AG08396 (cell line): ENCODE results near the gene SYNPO.

ENCODE experiments used
- DNase-seq: peaks from one replicate; pipeline ENCODE4 v3.0.0; 2012; ENCODE audit warnings: low spot score, mixed read lengths

Gene SYNPO, protein sequence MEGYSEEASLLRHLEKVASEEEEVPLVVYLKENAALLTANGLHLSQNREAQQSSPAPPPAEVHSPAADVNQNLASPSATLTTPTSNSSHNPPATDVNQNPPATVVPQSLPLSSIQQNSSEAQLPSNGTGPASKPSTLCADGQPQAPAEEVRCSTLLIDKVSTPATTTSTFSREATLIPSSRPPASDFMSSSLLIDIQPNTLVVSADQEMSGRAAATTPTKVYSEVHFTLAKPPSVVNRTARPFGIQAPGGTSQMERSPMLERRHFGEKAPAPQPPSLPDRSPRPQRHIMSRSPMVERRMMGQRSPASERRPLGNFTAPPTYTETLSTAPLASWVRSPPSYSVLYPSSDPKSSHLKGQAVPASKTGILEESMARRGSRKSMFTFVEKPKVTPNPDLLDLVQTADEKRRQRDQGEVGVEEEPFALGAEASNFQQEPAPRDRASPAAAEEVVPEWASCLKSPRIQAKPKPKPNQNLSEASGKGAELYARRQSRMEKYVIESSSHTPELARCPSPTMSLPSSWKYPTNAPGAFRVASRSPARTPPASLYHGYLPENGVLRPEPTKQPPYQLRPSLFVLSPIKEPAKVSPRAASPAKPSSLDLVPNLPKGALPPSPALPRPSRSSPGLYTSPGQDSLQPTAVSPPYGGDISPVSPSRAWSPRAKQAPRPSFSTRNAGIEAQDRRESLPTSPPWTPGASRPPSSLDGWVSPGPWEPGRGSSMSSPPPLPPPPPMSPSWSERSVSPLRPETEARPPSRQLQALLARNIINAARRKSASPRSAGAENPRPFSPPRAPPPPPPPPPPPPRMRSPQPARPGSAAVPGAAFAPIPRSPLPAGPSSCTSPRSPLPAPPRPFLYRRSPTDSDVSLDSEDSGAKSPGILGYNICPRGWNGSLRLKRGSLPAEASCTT

DNA sequence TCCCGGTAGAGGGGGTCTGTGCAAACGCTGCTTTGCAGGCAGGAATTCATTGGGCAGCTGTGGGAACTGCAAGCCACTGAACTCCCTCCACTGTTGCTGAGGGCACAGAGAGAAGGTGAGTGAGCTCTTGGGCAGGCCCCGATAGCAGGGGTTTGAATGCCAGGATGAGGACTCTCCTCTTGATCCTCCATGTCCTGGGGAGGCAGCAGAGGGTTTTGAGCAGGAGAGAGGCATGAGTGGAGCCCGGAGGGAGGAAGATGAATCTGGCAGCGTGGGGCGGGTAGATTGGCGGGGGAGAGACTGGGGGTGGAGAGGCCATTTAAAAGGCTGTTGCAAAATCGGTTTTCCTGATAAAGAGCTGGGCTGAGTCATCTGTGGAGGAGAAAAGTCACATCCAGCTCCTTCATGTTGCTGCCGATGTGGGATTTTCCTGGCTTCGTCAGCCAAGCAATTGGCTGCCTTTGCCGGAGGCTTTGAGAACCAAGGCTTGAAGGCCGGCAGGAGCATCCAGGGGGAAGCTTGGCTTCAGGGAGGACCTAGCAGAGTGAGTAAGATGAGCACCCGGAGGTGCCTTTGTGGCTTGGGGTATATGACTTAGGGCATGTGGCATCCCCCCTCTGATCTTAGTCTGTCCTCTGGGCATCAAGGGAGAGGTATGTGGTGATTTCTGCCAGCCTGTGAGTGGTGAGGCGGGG lies at the start of gene SYNPO:
TSS of gene SYNPO (plus strand) at position 350 of the 695 bp plus-strand sequence. CDS start 7,616 bp downstream, outside the sequence.
- peak; percentile 77 for DNase-seq

DNA sequence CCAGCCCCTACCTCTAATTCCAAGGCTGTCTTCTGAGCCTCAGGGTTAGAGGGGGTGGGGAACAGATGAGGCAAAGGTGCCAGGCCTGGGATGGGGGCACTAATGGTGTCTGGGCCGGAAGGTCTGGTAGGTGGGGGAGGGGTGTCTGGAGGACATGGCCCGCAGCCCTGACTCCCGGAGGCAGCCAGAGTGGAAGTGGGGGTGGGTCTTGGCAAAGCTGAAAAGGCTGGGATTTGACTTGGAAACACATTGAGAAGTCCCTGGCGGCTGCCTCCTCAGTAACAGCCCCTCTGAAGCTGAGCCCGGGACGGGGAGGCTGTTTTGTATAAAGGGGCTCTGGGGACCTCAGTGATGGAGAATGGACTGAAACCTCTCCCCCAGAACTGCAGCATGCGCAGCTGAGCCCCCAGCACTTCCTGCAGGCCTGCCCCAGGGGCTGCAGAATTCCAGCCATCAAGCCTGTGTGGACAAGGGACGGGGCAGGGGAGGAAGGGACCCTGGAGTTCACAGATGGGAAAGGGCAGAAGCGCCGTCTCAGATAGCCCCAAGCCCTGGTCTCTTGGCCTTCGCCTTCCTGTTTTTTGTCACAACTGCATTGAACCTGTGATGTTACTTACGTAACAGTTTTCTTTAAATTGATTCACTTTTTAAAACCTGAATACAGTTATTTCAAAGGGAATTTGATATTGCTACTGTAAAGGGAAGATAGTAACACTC lies 49.3 kb upstream of the SYNPO start:
- no peak for DNase-seq

DNA sequence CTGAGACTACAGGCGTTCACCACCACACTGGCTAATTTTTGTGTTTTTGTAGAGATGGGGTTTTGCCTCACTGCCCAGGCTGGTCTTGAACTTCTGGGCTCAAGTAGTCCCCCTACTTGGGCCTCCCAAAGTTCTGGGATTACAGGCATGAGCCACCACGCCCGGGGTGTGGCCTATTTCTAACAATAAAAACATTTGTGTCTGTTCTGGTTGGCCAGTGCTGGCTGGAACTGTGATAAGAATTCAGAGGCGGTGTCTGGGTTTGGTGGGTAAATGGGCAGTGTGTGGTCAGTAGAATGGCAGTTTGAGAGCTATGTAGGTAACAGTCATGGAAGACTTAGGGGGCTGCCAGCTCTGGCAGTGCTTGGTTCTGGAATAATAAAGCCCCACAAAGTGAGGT lies 46.9 kb upstream of the SYNPO start:
- DNase-seq = no peak

DNA sequence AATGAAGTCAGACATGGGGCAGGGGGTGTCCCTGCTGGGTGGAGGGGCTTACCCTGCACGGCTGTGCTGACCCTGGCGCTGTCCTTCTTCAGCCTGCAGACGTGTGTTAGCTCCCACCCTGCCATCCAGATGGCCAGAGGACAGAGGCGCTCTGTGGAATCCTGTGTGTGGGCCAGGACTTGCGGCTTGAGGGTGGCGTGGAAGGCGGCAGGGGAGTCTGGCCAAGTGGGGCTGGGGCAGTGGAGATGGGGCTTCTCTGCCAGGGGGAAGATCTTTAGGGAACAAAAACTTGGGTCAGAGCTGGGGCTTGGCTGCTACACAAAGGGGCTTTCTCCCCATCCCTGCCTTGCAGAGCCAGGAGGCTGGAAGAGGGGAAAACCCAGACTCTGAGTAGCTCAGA lies 46.5 kb upstream of the SYNPO start:
- no peak for DNase-seq

DNA sequence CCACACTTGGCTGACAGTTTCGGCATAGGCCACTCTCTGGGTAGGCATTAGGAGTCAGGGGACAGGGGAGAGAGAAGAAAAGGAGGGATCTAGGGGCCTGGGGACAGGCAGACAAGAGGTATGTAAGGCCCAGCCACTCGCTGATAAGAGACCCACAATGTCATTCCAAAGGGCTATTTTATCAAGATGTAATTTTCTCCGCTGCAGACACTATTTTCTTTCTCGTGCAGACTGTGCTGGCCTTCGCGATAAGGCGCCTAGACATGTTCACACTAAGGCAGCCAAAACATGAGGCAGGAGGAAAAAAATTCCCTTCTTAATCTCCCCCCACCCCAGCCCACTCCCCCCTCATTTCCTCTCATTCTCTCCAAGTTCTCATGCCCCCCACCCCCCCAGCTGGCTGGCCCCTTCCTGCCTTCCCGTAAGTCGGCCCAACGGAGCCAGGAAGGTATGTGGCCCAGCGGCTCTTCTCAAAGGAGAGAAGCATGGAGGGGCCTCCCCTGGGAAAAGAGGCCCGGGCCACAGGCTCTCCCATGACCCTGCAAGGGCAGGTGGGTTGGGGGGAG lies 44.9 kb upstream of the SYNPO start:
- DNase-seq = no peak

DNA sequence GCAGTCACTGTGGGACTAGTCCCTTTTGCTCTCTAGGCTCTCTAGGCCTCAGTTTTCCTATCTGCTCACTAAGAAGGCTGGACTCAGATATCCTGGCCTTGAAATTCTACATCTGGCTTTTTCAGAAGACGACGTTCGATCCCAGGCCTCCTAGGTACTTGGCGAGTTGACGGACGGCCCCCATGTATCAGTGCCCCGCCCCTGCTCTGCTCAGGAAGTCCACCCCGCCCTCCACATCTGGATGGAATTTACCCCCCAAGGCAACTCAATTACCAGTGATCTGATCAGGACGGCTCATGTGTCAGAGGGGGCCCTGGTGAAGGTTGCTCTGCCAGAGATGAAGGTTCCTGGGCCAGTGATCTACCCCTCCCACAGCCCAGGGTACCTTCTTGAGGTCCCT lies 44.1 kb upstream of the SYNPO start:
- DNase-seq = no peak

DNA sequence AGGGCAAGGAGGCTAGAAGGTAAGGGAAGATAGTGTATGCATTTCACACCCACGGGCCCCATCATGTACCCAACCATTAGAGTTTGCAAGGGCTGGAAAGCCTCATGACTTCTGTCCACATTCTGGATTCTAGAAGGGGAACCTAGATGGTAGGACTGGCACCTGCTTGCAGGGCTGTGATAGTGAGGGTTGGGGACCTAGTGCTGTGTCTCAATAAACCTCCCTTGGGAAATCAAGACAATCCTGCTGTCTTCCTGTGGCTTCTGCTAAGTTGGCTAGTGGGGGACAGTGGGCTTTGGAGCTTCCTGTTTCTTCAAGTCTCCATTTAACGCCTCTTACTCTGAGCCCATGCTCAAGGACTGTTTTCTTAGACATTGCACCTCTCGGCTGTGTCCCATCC lies 43.6 kb upstream of the SYNPO start:
- DNase-seq = no peak

DNA sequence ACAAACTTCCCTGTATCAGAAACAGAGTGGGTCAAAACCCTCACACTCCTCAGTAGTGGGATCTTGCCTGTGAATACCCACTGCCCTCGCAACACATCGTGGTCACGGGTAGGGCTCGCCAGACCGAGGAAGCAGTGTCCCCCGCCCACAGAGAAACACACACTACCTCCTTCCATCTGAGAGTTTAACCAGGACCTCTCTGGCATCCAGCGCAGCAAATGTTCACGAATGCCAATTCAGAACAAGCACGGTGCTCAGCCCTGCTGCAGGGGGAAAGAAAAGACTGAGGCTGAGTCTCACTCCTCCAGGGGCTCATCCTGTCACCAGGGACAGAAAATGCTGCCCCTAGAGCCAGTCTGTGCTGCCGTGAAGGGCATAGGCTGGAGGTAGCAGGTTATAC lies 42.5 kb upstream of the SYNPO start:
- DNase-seq = no peak

DNA sequence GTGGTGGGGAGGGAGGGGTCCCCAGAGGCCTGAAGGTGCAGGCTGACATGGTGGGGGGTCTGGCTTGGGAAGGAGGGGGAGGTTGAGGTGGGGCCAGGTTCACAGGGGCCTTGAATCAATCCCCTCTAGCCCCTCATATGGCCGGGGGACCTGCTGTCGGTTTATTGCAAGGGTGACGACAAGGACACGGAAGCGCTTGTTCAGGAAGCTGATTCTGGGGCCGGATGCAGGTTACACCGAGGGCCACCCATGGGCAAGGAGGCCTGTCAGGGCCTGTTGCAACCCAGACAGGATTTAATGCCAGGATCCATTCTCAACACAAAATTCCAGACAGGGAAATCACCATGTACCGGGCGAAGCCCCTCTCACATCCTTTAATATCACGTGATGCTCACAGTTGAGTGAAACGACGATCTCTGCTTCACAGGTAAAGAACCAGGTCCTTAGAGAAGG lies 41.6 kb upstream of the SYNPO start:
- no peak for DNase-seq

DNA sequence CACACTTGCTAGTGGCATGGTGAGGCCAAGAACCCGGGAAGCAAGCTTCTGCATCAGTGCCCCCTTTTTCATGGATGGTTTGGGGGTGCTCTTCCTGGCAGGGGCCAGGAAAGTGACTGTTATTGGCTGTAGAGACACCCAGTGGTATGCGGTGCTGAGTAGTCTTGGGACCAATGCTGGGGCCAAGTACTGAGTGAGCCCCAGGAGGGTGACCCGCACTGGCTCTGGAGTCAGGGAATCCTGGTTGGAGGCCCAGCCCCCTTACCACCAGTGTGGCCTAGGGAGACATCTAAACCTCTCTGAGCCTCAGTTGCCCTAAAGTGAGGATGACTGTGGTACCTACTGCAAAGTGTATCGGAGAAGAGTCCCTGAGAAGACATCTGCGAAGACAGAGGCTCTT lies 41.2 kb upstream of the SYNPO start:
- no peak for DNase-seq

DNA sequence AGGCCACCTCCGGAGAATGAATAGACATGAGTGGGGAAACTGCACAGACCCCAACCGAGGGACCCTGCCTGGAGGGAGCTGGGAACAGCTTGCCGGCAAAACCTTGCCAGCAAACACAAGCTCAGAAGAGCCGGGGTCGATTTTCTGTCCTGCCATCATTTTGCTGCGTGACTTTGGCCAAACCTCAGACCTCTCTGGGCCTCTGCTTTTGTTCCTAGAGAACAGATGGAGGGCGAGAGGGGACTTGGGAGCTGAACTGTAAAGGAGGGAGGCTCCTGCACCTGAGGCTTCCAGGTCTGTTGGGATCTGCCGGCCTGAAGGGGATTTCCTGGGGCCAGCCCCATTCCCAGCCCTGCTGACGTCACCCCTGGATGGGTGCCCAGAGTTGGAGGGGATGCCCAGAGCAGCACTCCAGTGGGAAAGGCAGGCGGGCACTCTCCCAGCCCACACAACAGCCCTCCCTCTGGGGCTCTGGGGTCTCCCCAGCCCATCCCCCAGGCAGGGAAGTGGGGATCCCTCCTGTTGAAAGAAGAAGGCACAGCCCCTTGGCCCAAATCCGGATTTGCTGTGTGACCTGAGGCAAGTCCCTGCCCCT lies 40.4 kb upstream of the SYNPO start:
- DNase-seq = peak; percentile 83

DNA sequence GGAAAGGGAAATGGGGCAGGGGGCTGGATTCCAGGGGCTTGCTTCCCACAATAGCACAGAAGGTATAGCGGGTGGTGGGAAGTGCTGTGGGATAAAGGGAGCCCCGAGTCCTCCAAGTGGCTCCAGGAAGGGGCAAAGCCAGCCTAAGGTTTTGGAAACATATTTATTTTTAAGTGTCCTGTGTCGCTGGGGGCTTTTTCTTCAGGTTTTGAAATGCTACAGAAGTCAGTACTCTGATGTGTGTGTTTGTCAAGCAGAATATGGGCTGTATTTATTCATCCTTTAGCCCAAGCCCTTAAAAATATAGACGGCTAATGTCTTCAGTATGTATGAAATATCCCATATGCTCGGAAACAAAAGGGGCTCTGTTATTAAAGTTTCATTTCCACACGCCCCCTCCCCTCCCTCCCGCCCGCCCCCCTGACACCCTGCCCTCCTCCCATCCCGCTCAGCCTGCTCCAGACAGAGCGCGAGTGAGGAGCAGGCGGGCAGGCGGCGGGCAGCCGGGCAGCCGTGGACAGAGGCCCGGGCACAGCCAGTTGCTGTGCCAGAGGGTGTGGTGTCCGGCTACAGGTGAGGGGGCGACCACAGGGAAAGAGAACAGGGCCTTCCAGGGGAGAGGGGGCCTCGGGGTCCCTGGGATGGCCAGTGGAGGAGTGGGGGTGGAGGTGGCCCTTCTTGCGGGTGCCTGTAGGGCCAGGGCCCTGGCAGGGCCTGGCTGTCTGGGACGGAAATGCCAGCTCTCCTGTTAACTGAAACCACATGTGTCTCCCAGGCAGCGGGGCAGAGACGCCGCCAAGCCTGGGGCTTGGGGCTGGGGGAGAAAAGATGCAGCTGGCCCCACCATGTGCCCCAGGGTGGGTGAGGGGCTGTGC lies 39.6 kb upstream of the SYNPO start:
- DNase-seq = no peak

DNA sequence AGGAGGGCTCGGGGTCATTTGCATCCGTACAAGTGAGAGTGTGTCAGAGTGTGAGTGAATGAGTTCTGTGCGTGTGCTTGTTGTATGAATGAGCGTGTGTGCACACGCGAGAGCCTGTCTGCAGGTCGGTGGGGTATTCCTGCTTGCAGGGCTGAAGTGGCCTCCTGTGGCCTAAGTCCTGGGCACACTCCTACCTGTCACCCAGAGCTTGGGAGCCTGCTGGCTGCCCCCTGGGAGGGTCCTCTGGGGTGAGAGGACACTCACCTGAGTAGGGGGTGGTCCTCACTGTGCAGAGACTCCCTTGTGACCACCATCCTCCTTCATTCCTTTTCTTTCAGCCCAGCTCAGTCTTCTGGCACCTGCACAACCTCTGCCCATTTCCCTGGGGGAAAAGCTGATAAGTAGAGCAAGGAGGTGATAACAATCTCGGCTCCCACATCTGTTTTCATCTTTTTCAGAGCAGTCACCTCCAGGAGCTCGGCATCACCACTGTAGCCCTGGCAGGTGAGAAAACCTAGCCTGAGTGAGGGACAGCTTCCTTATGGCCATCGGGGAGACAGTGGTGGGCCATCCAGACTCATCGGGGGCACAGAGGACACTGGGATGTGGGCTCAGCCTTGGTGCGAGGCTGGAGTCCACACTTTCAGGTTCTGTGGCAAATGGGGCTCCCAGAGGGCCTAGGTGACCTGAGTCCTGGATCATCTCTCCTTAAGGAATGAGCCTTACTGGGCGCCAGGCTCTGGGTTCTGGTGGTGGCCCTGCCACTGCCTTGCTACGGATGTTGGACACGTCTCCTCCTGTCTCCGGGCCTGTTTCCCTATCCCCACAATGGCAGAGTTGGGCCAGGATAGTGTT lies 38.7 kb upstream of the SYNPO start:
- no peak for DNase-seq

DNA sequence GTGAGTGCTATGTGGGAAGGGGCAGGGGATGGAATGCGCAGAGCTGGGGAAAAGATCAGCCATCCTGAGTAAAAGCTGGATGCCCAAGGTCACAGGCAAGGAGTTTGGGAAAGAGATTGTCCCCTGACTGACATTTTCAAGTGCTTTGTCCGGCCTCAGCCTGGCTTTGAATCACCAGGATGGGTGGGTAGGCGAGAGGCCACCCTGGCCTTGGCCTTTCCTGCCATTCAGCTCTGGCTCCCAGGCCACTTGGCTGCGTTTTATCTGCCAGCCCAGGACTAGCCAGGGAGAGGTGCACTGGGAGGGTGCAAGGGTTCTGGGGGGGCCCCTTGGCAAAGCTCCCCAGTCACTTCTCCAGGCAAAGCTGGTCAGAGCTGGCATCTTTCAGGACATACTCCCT lies 37.4 kb upstream of the SYNPO start:
- DNase-seq = no peak

DNA sequence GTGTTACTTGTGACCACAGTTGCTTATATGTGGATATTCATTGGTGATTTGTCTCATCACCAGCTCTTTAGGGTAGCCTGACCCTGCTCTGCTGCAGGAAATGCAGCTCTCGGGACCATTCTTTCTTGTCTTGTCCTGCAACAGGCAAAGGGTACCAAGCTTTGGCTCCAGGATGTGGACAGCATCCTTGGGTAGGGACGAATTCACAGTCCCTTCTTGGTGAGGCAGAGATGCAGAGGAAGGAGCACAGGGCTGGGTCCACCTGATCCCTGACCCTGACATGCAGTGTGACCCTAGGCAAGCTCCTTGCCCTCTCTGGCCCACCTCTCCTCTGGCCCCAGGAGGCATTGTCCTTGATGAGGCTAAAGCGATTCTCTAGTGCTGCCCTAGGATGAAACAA lies 37.0 kb upstream of the SYNPO start:
- no peak for DNase-seq

DNA sequence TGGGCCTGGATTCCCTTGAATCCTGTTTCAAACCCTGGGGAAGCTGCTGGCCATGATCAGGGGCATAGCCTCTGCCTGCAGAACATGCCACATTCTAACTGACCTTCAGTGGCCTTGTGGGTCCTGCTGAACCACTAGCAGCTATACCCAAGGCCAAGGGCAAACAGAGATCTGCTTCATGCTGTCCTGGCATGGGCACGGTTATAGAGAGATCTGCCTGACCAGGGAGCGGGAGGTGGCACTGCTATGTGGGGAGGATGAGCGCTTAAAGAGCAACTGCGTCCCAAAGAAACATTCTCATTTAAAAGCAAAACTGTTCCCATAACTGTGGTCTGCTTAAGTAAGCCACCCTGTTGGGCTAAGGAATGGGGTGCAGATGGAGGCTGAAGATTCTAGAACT lies 36.5 kb upstream of the SYNPO start:
- no peak for DNase-seq

DNA sequence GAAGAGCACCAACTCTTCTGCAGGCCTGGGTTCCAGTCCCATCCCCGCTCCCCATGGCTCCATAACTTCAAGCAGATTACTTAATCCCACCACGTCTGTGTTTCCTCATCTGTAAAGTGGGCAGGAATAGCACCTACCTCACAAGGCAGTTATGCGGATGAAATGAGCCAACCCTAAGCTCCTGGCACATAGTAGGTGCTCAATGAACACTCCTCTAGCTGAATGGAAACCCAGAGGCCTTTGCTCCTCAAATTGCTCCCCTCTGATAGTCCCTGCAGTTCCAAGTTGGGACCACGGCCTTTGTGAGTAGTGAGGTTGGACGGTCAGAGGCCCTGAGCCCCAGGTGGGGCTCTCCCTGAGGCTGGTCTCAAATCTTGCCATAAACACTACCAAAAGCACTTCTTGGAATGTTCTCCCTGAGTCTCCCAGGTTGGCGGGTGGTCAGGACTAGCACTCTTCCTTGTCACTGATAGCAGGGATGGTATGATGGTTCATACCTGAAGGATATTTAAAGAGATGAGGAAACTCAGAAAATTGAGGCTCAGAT lies 35.5 kb upstream of the SYNPO start:
- no peak for DNase-seq

DNA sequence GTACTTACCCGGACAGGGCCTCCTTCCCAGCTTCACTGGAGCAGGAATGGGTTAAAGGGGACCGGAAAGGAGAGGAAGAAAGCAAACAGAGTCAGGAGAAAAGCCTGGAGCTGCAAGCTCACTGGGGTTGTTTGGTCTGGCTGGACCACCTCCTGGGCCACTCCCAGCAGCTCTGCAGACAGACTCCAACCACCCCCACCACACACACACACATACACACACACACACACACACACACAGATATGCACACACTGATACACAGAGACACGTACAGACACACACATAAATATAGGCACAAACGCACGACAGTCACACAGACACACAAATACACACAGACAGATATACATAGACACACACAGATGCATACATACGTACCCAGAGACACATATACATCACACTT lies 34.9 kb upstream of the SYNPO start:
- DNase-seq = no peak

DNA sequence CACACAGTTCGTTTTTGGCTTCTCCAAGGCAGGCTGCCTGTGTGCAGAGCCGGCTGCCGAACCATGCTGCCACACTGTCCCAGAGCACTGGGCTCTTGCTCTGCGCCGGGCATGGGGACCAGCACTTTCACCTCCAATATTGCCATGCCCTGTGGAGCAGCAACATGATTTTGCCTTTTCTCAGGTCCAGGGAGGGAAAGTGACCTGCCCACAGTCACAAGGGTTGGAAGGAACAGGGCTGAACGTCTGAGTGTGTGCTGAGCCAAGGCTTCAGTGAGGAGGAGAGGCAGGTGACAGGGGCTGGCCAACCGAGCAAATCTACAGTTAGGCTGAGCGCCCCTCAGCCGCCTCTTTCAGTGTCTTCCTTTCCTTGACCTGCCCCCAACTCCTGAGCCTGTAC lies 34.0 kb upstream of the SYNPO start:
- no peak for DNase-seq
